ENCODE results near the gene SLC13A4.
A peak's percentile ranks its signal among the peaks of the same experiment; 100 is the strongest.
"Not testable (repeated sequence)": the region's sequence is repeated elsewhere in the genome, so short reads cannot be mapped to it uniquely, and the experiment has no call there.

The SLC13A4 gene

GRCh38 chr7:135661311-135662122 lies 66.5 kb downstream of the SLC13A4 start:
- DNase-seq: no peak

- DNase-seq: no peak
Observed at GRCh38 chr7:135659159-135659846, 68.7 kb downstream of the SLC13A4 start.

- DNase-seq: no peak
Observed at GRCh38 chr7:135658564-135658963, 69.4 kb downstream of the SLC13A4 start.

- no peak for DNase-seq
Observed at GRCh38 chr7:135653340-135654080, 74.5 kb downstream of the SLC13A4 start.

- DNase-seq: peak; percentile 78
Observed at GRCh38 chr7:135650831-135651573, 77.0 kb downstream of the SLC13A4 start.

GRCh38 chr7:135648235-135648634 lies 79.8 kb downstream of the SLC13A4 start:
- DNase-seq: no peak

GRCh38 chr7:135647755-135648154 lies 80.2 kb downstream of the SLC13A4 start:
- no peak for DNase-seq

GRCh38 chr7:135645296-135645904 lies 82.6 kb downstream of the SLC13A4 start:
- DNase-seq: peak; percentile 38

GRCh38 chr7:135644729-135645128 lies 83.3 kb downstream of the SLC13A4 start:
- no peak for DNase-seq

- no peak for DNase-seq
Observed at GRCh38 chr7:135644154-135644553, 83.8 kb downstream of the SLC13A4 start.

- DNase-seq: not testable (repeated sequence)
Observed at GRCh38 chr7:135639690-135640089, 88.3 kb downstream of the SLC13A4 start.

- no peak for DNase-seq
Observed at GRCh38 chr7:135634191-135634878, 93.7 kb downstream of the SLC13A4 start.
